Middle frontal gyrus (tissue), 1 donor: Measurements from ENCODE around the gene BCAP29.
"Not testable (repeated sequence)": the region's sequence is repeated elsewhere in the genome, so short reads cannot be mapped to it uniquely, and the experiment has no call there.

ENCODE experiments used
- DNase-seq: peaks from one replicate; pipeline ENCODE4 v3.0.0-alpha.2; 2015; ENCODE audit warnings: low spot score; ENCODE audit errors: extremely low spot score

The BCAP29 gene

DNA sequence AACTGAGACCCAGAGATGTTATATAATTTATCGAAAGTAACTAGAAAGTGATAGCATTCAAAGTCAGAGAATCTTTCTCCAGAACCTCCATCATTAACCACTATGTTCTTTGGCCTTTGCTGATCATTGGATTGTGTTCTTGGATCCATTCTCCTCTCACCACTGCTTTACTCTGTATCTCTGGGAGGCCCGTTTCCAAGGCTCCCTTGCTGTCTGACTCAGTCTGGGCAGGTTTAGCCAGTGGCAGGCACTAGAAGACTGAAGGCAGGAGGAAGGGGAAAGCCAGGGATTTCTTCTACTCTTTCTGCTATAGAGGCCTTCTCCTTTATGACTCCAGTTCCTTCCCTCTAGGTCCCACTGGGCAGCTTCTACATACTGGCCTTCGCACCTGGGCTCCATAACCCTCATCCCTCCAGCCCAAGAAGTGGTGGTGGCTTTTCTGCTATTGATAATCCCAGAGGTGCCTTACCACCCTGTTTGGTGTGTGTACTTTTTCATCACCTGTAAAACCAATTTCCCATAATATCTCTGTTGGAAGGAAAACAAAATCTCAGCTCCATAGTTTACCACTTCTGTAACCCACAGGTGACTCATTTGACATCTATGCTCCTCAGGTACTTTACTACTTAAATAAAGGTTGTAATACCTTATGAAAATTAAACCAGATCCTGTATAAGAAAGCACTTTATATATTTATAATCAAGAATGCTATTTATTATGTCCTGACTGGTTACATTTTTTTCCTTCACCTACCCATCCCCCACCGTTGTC is 36.0 kb downstream of the BCAP29 start:
- DNase-seq = no peak

DNA sequence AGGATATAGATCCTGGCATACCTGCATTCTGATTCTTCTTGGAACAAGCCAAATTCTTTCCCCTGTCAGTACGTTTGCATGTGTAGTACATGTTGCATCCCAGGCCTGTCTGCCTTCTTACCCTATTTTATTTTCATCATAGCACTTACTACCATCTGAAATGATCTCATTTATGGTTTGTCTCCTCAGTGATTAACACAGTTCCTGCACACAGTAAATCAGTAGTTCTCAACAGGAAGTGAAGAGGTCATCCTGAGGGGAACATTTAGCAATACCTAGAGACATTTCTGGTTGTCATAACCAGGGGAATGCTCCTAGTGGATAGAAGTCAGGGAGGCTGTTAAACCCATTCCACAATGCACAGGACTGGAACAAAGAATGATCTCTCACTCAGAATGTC is 42.4 kb downstream of the BCAP29 start:
- no peak for DNase-seq

DNA sequence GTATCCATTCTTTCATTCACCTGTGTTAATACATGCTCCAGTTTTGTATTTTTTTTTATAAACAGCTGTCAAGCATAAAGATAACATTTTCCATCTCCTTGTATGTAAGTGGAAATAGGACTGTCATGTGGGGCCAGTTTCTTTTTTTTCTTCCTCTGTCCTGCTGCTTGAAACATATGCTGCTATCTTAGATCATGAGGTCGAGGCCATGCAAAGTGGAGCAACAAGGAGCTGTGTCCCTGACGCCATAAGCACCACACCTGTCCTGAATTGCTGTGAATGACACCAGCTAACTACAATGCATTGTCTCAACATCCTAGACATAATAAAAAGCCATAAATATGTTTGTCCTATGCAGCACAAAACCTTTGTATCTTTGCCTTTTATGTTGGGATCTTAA is 42.8 kb downstream of the BCAP29 start:
- DNase-seq = no peak

DNA sequence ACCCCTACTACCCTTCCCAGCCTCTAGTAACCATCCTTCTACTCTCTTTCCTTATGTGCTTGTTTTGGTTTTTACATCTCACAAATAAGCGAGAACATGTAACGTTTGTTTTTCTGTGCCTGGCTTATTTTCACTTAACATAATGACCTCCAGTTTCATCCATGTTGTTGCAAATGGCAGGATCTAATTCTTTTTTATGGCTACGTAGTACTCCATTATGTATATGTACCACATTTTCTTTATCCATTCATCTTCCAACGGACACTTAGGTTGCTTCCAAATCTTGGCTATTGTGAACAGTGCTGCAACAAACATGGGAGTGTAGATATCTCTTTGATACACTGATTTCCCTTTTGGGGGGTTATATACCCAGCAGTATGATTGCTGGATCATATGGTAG is 47.0 kb downstream of the BCAP29 start:
- DNase-seq = no peak

DNA sequence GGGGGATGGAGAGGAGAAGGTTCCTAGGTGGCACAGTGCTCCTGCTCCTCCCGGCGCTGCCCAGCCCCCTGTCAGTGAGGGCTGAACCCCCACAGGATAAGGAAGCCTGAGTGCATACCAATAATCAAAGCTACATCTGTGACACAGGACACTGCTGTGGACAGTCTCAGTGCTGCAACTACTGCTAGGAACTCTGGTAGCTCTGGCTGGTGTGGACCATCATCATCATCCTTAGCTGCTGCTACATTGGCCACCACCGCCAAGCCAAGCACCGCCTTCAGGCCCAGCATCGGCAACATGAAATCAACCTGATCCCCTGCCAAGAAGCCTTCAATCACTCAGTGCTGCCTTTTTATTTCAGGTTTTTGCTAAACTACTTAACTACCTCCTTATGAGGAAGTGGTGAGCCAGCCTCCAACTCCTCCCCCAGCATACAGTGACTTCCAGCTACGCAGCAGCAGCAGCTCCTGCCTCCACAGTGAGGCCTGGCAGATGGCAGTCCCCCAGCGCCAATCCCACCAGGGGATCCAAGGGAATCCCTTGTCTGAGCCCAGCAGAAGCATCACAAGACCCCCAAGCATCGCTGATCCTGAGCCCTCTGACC is 48.5 kb downstream of the BCAP29 start:
- DNase-seq = no peak

DNA sequence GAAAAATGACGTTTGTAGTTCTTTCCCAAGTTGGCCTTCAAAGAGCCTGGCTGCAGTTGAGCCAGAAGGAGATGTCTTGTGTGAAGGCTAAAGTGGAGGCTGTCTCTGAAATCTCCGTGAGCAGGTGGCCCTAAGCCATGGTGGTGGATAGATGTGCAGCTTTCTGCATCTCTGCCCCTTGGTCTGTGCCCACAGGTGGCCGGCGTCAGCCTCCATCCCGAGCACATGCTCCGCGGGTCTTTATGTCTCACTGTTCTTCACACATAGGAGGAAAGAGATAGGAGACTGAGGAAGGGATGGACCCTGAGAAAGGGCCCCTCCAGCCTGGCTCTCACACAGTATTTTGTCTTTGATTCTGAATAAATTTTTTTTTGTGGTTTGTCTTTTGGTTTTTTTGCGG is 50.3 kb downstream of the BCAP29 start:
- no peak for DNase-seq

DNA sequence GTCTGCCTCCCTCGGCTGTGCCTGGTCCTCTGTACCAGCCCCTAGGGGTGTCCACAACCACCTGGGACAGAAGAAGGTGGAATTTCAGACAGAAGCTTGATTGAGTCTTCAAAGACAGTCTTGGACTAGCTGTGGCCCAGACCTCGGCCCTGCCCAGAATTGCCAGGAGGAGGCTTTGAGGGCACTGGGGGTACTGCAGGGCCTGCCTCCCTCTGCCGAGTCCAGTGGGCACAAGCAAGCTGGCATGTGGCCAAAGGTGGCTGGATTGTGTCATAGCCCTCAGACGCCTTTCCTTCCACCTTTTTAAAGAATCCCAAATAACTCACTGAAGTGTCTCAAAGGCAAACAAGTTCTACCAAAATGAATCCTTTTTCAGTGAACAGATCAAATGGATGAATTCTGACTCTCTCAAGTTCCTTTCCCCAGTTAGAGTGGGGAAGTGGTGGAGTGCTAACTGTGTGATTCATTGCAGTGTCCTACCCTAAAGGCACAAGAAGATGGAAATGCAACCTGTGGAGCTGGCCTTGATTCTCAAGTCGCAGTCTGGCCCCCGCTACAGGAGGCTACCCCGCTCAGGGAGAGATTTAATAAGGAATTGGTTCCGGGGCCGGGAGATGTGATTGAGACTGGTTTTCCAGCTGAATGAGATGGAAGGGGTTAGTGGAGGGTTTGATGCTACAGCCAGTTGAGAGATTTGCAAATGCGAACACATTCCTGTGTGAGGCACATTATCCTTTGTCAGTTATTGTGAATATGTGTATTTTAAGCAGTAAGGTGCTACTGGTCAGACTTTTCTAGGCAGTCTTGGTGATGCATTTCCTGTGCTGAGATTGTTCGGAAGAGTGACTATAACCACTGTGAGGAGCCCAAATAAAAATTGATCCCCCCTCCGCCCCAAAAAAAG is 51.8 kb downstream of the BCAP29 start:
- no peak for DNase-seq

DNA sequence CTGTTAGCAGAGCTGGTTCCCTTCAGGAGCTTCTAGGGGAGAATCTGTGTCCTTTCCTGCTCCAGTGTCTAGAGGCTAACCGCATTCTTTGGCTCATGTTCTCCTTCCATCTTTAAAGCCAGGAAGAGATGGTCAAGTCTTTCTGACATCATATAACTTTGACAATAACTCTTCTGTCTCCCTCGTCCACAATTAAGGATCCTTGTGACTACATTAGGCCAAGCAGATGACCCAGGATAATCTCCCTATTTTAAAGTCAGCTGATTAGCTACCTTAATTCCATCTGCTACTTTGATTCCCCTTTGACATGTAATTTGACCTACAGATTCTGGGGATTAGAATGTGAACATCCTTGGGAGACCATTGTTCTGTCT is 52.4 kb downstream of the BCAP29 start:
- no peak for DNase-seq

DNA sequence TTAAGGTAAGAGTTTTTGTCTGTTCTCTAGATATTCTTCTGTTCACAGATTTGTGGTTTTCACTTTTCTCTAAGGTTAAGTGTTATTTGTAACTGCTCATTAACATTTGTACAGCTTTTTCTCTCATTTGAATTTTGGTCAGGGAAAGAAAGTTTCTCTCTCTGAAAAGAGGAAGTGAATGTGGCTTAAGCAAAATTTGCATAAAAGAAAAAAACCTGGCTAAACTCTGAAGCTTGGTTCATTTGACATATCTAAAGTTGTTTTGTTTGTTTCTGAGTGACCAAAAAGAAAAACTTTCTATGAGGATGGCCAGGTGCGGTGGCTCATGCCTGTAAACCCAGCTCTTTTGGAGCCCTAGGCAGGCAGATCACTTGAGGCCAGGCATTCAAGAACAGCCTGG is 58.5 kb downstream of the BCAP29 start:
- DNase-seq = no peak

DNA sequence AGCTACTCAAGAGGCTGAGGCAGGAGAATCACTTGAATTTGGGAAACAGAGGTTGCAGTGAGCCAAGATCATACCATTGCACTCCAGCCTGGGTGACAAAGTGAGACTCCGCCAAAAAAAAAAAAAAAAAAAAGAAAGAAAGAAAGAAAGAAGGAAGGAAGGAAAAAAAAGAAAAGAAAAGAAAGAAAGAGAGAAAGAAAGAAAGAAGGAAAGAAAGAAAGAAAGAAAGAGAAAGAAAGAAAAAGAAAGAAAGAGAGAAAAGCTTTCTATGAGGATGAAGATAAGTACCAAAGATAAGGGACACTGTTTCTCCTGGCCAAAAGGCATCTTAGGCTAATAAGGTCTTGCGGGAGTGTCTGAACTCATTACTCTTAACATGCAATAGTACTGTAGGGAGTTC is 59.0 kb downstream of the BCAP29 start:
- DNase-seq = not testable (repeated sequence)

DNA sequence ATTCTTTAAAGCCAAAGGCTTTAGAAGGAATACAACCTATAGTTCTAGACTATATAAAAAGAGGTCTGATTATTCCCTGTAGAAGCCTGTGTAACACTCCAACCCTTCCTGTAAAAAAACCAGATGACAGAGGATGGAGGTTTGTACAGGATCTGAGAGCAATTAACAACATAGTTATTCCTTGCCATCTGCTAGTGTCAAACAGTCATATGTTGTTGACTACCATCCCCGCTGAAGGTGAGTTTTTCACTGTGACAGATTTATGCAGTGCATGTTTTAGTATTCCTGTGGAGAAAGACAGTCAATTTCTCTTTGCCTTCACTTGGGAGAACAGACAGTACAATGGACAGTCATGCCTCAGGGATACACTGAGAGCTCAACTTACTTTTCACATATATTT is 61.6 kb downstream of the BCAP29 start:
- no peak for DNase-seq

DNA sequence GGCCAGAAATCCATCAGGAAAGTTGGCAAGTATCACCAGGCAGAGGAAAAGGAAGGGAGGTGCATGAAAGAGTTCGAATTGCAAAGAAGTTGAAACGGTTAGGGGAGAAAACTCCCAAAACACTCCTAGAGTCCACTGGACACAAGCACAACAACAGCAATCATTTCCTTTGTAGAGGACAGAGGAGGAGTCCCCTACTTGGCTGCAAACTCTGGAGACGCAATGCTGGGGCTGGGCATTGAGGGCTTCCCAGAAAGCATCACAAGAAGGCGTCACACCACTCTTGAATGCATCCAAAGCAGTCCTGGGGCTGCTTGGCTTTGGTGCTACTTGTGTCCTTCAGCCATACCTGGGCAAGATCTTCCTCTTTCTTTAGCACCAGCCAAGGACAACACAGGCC is 62.5 kb downstream of the BCAP29 start:
- DNase-seq = no peak

DNA sequence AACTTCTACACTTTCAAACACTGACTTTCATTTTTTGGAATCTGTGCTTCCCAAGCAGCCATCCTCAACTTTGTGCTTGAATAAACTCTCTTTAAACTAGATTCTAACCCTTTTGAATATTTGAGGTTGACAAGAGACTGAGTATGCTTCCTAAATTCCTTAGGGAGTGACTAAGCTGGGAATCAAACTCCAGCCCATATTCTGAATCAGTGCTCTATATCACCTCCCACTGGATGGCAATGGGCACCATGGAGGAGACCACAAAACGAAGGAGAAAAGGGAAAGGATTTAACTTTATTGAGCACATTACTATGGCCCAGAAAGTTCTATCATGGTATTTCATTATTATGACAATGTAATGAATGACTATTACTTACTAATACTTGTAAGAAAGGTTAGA is 63.4 kb downstream of the BCAP29 start:
- no peak for DNase-seq

DNA sequence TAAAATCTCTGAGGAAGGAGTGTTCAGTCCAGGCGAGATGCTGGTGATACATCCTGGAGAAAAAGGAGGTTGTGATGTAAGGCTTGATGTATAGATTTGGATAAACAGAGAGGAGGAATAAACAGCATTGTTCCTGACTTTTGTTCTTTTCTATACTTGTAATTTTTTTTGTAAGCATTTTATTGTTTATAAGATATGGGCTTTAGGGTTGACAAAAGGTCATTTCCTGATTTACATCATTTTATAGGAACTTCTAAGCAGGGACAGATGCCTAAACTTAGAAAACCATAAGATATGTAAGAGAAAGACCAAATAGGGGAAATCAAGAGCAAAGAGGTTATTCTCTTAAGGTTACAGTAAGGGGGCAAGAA is 63.9 kb downstream of the BCAP29 start:
- no peak for DNase-seq

DNA sequence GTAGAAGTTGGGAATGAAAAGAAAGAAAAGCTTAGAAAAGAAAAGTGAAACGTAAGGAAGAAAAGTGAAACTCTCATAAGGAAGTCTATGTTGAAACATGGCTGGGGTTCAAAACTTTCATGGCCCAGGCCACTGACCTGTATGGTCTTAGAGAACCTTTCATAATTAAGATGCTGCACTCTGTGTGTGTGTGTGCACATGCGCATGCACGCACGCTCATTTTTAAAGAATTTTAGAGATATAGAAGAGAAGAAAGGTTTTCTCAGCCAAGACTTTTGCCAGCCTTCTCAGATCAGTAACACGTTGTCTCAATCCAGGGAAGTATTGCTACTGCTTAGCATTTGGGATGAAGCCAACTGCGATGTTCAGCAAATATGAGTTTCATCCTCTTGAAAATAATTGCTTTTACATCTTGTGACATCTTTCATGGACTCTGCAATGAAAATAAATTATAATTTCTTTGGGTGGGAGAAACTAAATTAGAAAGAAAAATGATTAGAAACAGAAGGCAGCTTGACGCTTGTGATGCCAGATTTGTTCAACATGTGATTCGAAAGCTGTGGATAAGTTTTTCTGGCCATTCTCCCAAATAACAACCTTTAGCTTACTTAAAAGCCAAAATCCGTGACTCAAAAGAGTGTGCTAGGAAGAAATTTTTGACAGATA is 64.4 kb downstream of the BCAP29 start:
- peak; percentile 44 for DNase-seq

DNA sequence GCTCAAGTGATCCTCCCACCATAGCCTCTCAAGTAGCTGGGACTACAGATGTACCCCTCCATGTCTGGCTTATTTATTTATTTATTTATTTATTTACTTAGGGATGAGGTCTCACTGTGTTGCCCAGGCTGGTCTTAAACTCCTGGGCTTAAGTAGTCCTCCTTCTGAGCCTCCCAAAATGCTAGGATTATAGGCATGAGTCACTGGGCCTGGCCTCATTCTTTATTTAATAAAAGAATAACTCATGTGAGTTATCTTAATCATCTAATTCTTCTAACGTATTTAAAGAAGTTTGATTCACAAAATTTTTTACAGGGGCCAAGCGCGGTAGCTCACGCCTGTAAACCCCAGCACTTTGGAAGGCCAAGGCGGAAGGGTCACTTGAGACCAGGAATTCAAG is 72.6 kb downstream of the BCAP29 start:
- DNase-seq = no peak

DNA sequence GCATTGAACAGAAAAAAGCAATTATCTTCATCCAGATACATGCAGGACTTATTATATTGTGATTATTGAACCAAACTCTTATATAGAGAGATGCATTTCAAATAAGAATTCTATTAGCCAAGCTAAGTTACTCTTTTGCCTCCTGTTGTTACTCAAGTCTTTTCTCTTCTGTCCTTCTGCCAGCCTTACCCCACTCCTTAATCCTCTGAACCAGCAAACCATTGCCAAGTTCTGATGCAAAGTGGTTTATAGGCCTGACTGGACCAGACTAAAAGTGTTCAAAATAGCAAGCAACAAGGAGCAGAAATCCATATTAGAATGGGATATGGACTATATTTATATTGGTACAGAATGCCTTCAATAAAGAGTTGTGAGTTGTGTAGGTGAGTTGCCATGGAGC is 78.4 kb downstream of the BCAP29 start:
- DNase-seq = no peak

DNA sequence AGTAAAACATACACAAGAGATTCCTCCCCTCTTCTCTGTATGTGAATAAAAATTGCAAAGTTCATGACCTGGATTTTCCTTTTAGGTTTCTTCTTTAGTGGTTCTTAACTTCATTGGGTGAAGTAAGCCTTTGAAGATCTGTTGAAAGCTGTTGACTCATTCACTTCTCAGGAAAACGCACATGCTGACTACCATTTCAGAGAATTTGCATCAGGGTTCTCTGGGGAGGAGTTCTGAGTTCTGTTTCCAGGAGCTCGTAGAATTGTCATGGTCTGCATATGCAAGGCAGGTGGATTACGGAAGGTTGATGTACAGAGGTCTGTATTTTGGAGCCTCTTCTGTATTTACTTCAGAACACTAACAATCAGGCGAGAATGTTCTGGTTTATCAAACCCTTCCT is 79.6 kb downstream of the BCAP29 start:
- DNase-seq = no peak

DNA sequence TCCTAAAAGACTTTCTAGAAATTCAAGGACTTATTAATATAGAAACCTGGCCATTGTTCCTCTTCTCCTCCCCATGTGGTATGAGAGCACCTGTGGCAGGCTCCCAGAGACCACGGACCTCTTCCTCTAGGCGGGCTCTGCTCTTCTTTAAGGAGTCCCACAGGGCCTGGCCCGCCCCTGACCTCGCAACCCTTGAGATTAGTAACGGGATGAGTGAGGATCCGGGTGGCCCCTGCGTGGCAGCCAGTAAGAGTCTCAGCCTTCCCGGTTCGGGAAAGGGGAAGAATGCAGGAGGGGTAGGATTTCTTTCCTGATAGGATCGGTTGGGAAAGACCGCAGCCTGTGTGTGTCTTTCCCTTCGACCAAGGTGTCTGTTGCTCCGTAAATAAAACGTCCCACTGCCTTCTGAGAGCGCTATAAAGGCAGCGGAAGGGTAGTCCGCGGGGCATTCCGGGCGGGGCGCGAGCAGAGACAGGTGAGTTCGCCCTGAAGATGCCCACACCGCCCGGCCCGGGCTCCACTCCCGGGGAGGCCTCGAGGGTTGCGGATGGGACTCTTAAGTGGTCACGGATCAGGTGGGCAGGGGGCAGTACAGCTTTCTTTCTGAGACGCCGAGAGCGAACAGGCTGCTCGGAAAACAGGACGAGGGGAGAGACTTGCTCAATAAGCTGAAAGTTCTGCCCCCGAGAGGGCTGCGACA is 80.5 kb downstream of the BCAP29 start, which contains the start of gene SLC26A4:
TSS of gene SLC26A4 (plus strand) at position 448 of the 700 bp plus-strand sequence. CDS start 814 bp downstream, outside the sequence.
- no peak for DNase-seq

DNA sequence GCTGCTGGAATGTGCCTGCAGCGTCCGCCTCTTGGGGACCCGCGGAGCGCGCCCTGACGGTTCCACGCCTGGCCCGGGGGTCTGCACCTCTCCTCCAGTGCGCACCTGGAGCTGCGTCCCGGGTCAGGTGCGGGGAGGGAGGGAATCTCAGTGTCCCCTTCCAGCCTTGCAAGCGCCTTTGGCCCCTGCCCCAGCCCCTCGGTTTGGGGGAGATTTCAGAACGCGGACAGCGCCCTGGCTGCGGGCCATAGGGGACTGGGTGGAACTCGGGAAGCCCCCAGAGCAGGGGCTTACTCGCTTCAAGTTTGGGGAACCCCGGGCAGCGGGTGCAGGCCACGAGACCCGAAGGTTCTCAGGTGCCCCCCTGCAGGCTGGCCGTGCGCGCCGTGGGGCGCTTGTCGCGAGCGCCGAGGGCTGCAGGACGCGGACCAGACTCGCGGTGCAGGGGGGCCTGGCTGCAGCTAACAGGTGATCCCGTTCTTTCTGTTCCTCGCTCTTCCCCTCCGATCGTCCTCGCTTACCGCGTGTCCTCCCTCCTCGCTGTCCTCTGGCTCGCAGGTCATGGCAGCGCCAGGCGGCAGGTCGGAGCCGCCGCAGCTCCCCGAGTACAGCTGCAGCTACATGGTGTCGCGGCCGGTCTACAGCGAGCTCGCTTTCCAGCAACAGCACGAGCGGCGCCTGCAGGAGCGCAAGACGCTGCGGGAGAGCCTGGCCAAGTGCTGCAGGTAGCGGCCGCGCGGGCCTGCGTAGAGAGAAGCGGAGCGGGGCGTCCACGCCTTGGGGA is 81.2 kb downstream of the BCAP29 start:
- DNase-seq = no peak
